Neuronal stem cell (in vitro differentiated cells): ENCODE results near the gene EML4.

Experiments used
- DNase-seq: peaks from one replicate; pipeline ENCODE4 v3.0.0-alpha.2; 2013; ENCODE audit warnings: low spot score
- H2AFZ ChIP-seq: one replicate; pipeline ENCODE4 v1.6.1; 2013; ENCODE audit warnings: mild to moderate bottlenecking, low read length, inconsistent platforms
- H2AK5ac ChIP-seq: 2 replicates; pipeline ENCODE4 v1.6.1; 2013; ENCODE audit warnings: low read depth, mild to moderate bottlenecking, inconsistent platforms, low read length, moderate library complexity, mixed read lengths
- H2BK120ac ChIP-seq: 2 replicates; pipeline ENCODE4 v1.6.1; 2013; ENCODE audit warnings: low read depth, mild to moderate bottlenecking, inconsistent platforms, low read length, moderate library complexity, mixed read lengths
- H2BK12ac ChIP-seq: one replicate; pipeline ENCODE4 v1.6.1; 2013; ENCODE audit warnings: low read length, inconsistent platforms
- H2BK15ac ChIP-seq: 2 replicates; pipeline ENCODE4 v1.6.1; 2013; ENCODE audit warnings: mild to moderate bottlenecking, low read length, inconsistent platforms, mixed read lengths
- H2BK5ac ChIP-seq: one replicate; pipeline ENCODE4 v1.6.1; 2013; ENCODE audit warnings: inconsistent platforms, mild to moderate bottlenecking, low read length, moderate library complexity
- H3K14ac ChIP-seq: one replicate; pipeline ENCODE4 v1.6.1; 2013; ENCODE audit warnings: low read length, inconsistent platforms
- H3K18ac ChIP-seq: 2 replicates; pipeline ENCODE4 v1.6.1; 2013; ENCODE audit warnings: low read length, inconsistent platforms
- H3K23ac ChIP-seq: 2 replicates; pipeline ENCODE4 v1.6.1; 2013; ENCODE audit warnings: low read depth, mild to moderate bottlenecking, mixed read lengths, low read length, inconsistent platforms; ENCODE audit not compliant: poor library complexity
- H3K27ac ChIP-seq: replicated peaks from 3 replicates; pipeline ENCODE4 v1.5.1; 2013; ENCODE audit warnings: low read length, inconsistent platforms
- H3K27me3 ChIP-seq, 3 experiments: 2 replicates each; pipeline ENCODE4 v1.6.1; 2013; ENCODE audit warnings: low read length in 3 of 3, mild to moderate bottlenecking in 2 of 3, inconsistent platforms in 1 of 3, low read depth in 1 of 3, mixed read lengths in 1 of 3, moderate library complexity in 1 of 3; ENCODE audit not compliant: control insufficient read depth in 3 of 3, insufficient read depth in 3 of 3
- H3K36me3 ChIP-seq, 2 donors: replicated peaks in 1 of 2; 2 replicates each; pipeline ENCODE4 v1.6.1; 2013; ENCODE audit warnings: low read length in 2 of 2; ENCODE audit not compliant: control insufficient read depth in 2 of 2, insufficient read depth in 2 of 2
- H3K4ac ChIP-seq: 2 replicates; pipeline ENCODE4 v1.6.1; 2013; ENCODE audit warnings: inconsistent platforms, mild to moderate bottlenecking, low read length, moderate library complexity
- H3K4me1 ChIP-seq, 2 donors: 1 replicate in 1 of 2; 2 replicates in 1 of 2; pipeline ENCODE4 v1.6.1; 2013; ENCODE audit warnings: low read length in 2 of 2, low read depth in 1 of 2; ENCODE audit not compliant: control insufficient read depth in 2 of 2, insufficient read depth in 1 of 2
- H3K4me2 ChIP-seq: one replicate; pipeline ENCODE4 v1.6.1; 2013; ENCODE audit warnings: mild to moderate bottlenecking, low read length, inconsistent platforms; ENCODE audit not compliant: insufficient read depth, poor library complexity, severe bottlenecking
- H3K4me3 ChIP-seq, 2 donors: 2 replicates each; pipeline ENCODE4 v1.5.1; 2013; ENCODE audit warnings: low read length in 2 of 2, mild to moderate bottlenecking in 2 of 2, inconsistent platforms in 1 of 2, moderate library complexity in 1 of 2
- H3K79me1 ChIP-seq: one replicate; pipeline ENCODE4 v1.6.1; 2013; ENCODE audit warnings: low read depth, mild to moderate bottlenecking, inconsistent platforms, low read length, moderate library complexity
- H3K9ac ChIP-seq: one replicate; pipeline ENCODE4 v1.6.1; 2013; ENCODE audit warnings: mild to moderate bottlenecking, low read depth, low read length, inconsistent platforms; ENCODE audit not compliant: poor library complexity
- H3K9me3 ChIP-seq, 2 donors: replicated peaks in 1 of 2; 2 replicates each; pipeline versions ENCODE3 to v1.6.1; 2013; ENCODE audit warnings: low read length in 2 of 2, mild to moderate bottlenecking in 2 of 2, inconsistent platforms in 1 of 2, low read depth in 1 of 2, mixed read lengths in 1 of 2, moderate library complexity in 1 of 2; ENCODE audit not compliant: control insufficient read depth in 2 of 2, insufficient read depth in 1 of 2
- H4K8ac ChIP-seq: one replicate; pipeline ENCODE4 v1.6.1; 2013; ENCODE audit warnings: low read depth, mild to moderate bottlenecking, inconsistent platforms, low read length, moderate library complexity
- H4K91ac ChIP-seq: one replicate; pipeline ENCODE4 v1.6.1; 2013; ENCODE audit warnings: low read length, low read depth, mild to moderate bottlenecking, inconsistent platforms; ENCODE audit not compliant: poor library complexity
- WGBS, 2 donors: extraction: QIAGEN DNeasy Blood & Tissue Kit; methylation state at CpG; one replicate each; pipeline ENCODE4 v1.1.7; 2013; ENCODE audit warnings: missing lambda C conversion rate in 2 of 2, mixed read lengths in 1 of 2; ENCODE audit not compliant: insufficient read length in 2 of 2, insufficient replicate concordance in 1 of 2; ENCODE audit errors: extremely low coverage in 2 of 2; 5-methylcytosine and 5-hydroxymethylcytosine counted together

Gene EML4

GRCh38 chr2:42367835-42368234 lies 198.7 kb downstream of the EML4 start:
- H3K23ac ChIP-seq = no peak overlapping the region
- no peak overlapping the region for H3K9ac ChIP-seq
- H3K79me1 ChIP-seq = no peaks in the 10 kb centered on the region
- no peak overlapping the region for H4K8ac ChIP-seq
- no peaks in the 10 kb centered on the region for H3K9me3 ChIP-seq
- no peak overlapping the region for H2BK120ac ChIP-seq
- peaks cover 0 to 2% of the 10 kb centered on the region in 2 donors for H3K4me1 ChIP-seq
- H3K27ac ChIP-seq = no peak overlapping the region
- no peak overlapping the region for H4K91ac ChIP-seq
- no peak overlapping the region for H3K4ac ChIP-seq
- no peak overlapping the region for H3K18ac ChIP-seq
- H3K4me2 ChIP-seq = no peak overlapping the region
- H2AK5ac ChIP-seq = no peak overlapping the region
- peaks cover 0 to 46% (median 0%) of the 10 kb centered on the region in 3 experiments for H3K27me3 ChIP-seq
- no peak overlapping the region for H2AFZ ChIP-seq
- H2BK12ac ChIP-seq = no peak overlapping the region
- no peak overlapping the region for H3K4me3 ChIP-seq
- no CpG with 5 or more reads among the region's 3 CpGs for WGBS, 2 donors
- no peak overlapping the region for H2BK15ac ChIP-seq
- no peak for DNase-seq
- H3K14ac ChIP-seq = no peak overlapping the region
- H2BK5ac ChIP-seq = no peak overlapping the region
- no peaks in the 10 kb centered on the region for H3K36me3 ChIP-seq

GRCh38 chr2:42368817-42369531 lies 199.8 kb downstream of the EML4 start:
- Histone ChIP-seq H2BK15ac (no peak overlapping the region), H3K27ac (no peak overlapping the region), H3K23ac (no peak overlapping the region), H2AK5ac (no peak overlapping the region), H2AFZ (peak overlapping the region; percentile 82), H3K9ac (no peak overlapping the region), H3K4me3 (no peak overlapping the region), H3K9me3 (no peaks in the 10 kb centered on the region), H4K8ac (no peak overlapping the region), H3K4ac (no peak overlapping the region), H3K27me3 (peaks cover 0 to 39% (median 0%) of the 10 kb centered on the region in 3 experiments), H3K79me1 (no peaks in the 10 kb centered on the region), H2BK12ac (no peak overlapping the region), H3K4me1 (peaks cover 0 to 2% of the 10 kb centered on the region in 2 donors), H2BK120ac (no peak overlapping the region), H4K91ac (no peak overlapping the region), H3K14ac (no peak overlapping the region), H3K18ac (no peak overlapping the region), H3K36me3 (no peaks in the 10 kb centered on the region), H2BK5ac (no peak overlapping the region), H3K4me2 (no peak overlapping the region)
- WGBS, 2 donors = no CpG with 5 or more reads among the region's 7 CpGs
- no peak for DNase-seq

DNA sequence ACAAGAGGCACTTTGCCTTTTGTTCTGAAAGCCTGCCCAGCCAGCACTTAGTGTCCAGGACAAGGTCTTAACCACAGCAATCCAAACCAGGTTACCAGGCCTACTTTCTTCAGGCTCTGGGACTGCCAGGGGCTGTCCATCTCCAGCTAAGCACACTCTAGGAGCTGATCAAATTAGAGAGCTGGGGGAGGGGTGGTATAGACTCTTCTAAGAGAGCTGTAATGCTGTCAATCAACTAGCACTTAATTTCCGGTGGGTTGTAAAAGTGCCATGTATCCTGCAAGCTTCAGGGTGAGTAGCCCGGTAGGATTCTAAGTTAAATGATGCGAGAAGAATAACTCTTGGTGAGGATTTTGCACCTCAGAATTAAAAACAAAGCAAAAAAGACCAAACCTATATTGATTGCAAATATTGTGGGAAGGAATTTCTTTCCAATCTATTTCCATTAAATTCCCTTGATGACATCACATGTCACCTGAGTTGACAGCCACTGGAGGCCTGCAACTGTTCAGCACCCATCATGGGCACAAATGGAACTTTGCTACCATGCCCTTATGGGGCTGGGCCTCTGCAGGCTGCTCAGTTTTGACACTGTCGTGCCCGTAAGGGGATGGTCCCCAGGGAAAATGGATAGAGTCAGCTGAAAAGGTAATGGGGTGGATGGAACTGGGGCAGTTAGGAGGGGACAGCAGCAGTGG lies 200.5 kb downstream of the EML4 start:
- peak overlapping the region; percentile 82 for H2AFZ ChIP-seq
- no CpG with 5 or more reads among the region's 5 CpGs for WGBS, 2 donors
- no peak overlapping the region for H3K18ac ChIP-seq

More for the DNA sequence above, 200.5 kb downstream of the EML4 start:
- no peaks in the 10 kb centered on the region for H3K9me3 ChIP-seq
- no peak overlapping the region for H2BK5ac ChIP-seq
- H3K4me3 ChIP-seq = no peak overlapping the region
- H2AK5ac ChIP-seq = no peak overlapping the region
- no peak overlapping the region for H2BK15ac ChIP-seq
- DNase-seq = no peak
- H4K91ac ChIP-seq = no peak overlapping the region
- no peaks in the 10 kb centered on the region for H3K79me1 ChIP-seq
- peaks cover 0 to 2% of the 10 kb centered on the region in 2 donors for H3K4me1 ChIP-seq
- H2BK12ac ChIP-seq = no peak overlapping the region
- no peak overlapping the region for H3K14ac ChIP-seq
- H3K27me3 ChIP-seq = peaks cover 0 to 36% (median 0%) of the 10 kb centered on the region in 3 experiments
- H2BK120ac ChIP-seq = no peak overlapping the region
- H3K9ac ChIP-seq = no peak overlapping the region
- no peaks in the 10 kb centered on the region for H3K36me3 ChIP-seq
- no peak overlapping the region for H3K4me2 ChIP-seq
- no peak overlapping the region for H3K4ac ChIP-seq
- no peak overlapping the region for H3K23ac ChIP-seq
- no peak overlapping the region for H4K8ac ChIP-seq
- H3K27ac ChIP-seq = no peak overlapping the region
